Measurements from ENCODE around the gene PDCD6IP.

Gene PDCD6IP

DNA sequence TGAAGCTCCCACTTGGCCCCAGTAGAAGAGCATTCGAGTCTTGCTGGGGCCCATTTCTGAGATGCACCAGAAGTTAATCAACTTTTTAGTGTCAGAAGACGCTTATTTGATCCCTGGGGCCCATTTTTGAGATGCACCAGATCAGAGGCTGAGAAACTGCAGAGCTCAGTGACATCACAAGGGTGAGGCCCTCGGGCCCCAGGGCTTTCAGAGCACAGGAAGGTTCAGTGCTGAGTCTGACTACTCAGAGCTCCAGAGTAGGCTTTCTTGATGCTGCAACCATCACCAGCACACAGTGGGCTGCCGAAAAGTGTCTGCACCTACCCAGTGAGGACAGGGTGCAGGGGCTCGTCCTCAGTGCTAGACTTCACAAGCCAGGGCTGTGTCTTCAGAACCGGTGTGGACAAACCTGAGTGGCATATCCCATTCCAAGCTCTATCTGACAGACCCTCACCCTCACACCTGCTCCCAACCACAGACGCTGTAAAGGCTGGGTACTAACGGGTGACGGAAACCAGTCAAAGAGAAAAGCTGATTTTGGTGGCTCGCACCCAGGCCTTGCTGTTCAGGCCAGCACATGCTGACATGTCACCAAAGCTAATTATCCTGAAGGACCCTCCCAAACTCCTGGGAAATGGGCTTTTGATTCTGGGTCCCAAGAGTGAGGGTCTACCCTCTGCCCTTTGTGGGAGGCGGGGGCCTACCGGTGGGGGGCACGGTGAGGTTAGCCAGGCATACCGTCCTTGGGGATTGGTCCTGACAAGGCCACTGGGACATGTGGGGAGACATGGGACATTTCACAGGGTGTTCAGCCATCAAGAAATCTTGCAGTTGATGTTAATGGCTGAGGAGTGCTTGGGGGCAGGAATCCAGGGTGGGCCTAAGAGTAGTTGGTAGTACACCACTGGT, 83.0 kb downstream of the PDCD6IP start:
- H3K27ac Mint-ChIP-seq = peak overlapping the region; percentile 25
- no peak overlapping the region for H3K4me3 Mint-ChIP-seq
- H3K9me3 Mint-ChIP-seq = no peaks in the 10 kb centered on the region
- CTCF ChIA-PET = interaction anchor here (0.6 to 1.7 kb wide), 2 partner anchors 379 to 802 kb away, joined by 3 to 5 read pairs; no protein-coding TSS in a partner anchor
- peaks cover 2% of the 10 kb centered on the region for H3K4me1 Mint-ChIP-seq
- no peak for DNase-seq
- no peaks in the 10 kb centered on the region for H3K36me3 Mint-ChIP-seq
- peaks cover 4% of the 10 kb centered on the region for H3K27me3 Mint-ChIP-seq

DNA sequence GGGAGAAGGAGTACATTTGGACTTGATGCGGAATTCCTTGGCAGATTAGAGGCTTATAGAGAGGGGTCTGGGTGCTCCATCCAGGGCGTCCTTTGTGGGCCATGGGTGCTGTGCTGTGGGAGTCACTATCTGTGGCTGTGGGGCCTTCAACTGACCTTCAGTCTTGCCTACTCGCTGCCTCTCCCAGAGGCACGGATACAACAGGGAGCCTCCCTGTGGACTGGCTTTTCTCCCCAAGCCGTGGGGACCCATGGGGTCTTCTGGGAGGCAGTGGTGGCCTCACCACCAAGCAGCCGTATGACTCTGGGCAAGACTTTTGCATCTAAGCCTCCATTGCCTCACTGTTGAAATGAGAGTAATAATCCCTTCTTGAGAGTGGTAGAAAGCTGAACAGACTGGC, 83.9 kb downstream of the PDCD6IP start:
- no peak for DNase-seq
- Mint-ChIP-seq H3K27ac (no peak overlapping the region), H3K27me3 (peaks cover 4% of the 10 kb centered on the region), H3K4me1 (peaks cover 2% of the 10 kb centered on the region), H3K36me3 (no peaks in the 10 kb centered on the region), H3K4me3 (no peak overlapping the region), H3K9me3 (no peaks in the 10 kb centered on the region)
- CTCF ChIA-PET = interaction anchor here (0.8 to 2.3 kb wide), 4 partner anchors 15 to 802 kb away, joined by 3 to 32 read pairs (median 4); no protein-coding TSS in a partner anchor

DNA sequence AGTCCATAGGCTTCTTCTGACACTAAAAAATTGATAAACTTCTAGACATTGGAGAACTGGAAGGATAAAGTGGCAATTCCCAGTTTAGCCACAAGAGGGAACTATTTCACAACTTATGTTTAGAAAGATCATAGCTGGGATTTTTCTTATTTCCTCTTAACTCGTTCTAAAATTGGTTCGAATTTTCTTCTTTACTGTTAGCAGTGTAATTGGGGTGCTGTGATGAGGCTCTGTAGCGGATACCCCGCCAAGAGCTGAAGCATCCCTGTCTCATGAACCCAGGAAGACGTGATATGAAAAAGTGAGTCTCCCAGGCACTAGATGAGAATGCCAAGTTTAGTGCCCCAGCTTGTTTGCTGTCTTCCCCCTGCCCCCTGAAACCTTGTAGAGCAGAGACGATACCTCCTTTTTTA, 85.1 kb downstream of the PDCD6IP start:
- Mint-ChIP-seq H3K4me3 (no peak overlapping the region), H3K27ac (no peak overlapping the region)
- no peak for DNase-seq

GRCh38 chr3:33883951-33884561, 85.6 kb downstream of the PDCD6IP start:
- CTCF ChIA-PET = interaction anchor here (0.9 to 2.3 kb wide), 11 partner anchors 9 to 925 kb away, joined by 3 to 32 read pairs (median 4); no protein-coding TSS in a partner anchor
- peaks cover 2% of the 10 kb centered on the region for H3K4me1 Mint-ChIP-seq
- H3K36me3 Mint-ChIP-seq = no peaks in the 10 kb centered on the region
- H3K4me3 Mint-ChIP-seq = no peak overlapping the region
- peaks cover 4% of the 10 kb centered on the region for H3K27me3 Mint-ChIP-seq
- no peaks in the 10 kb centered on the region for H3K9me3 Mint-ChIP-seq
- DNase-seq = no peak
- H3K27ac Mint-ChIP-seq = no peak overlapping the region

More for the DNA sequence above, 85.1 kb downstream of the PDCD6IP start:
- CTCF ChIA-PET = interaction anchor here (0.9 to 2.3 kb wide), 13 partner anchors 9 to 925 kb away, joined by 3 to 32 read pairs (median 3); no protein-coding TSS in a partner anchor
- Mint-ChIP-seq H3K9me3 (no peaks in the 10 kb centered on the region), H3K36me3 (no peaks in the 10 kb centered on the region), H3K4me1 (peaks cover 2% of the 10 kb centered on the region), H3K27me3 (peaks cover 4% of the 10 kb centered on the region)

- Mint-ChIP-seq H3K4me1 (peaks cover 2% of the 10 kb centered on the region), H3K4me3 (no peak overlapping the region), H3K9me3 (no peaks in the 10 kb centered on the region), H3K27ac (no peak overlapping the region), H3K36me3 (no peaks in the 10 kb centered on the region), H3K27me3 (peaks cover 4% of the 10 kb centered on the region)
- no peak for DNase-seq
- CTCF ChIA-PET = interaction anchor here (1.0 to 2.3 kb wide), 3 partner anchors 8 to 800 kb away, joined by 3 to 32 read pairs (median 5); no protein-coding TSS in a partner anchor
These were observed 86.3 kb downstream of the PDCD6IP start for GRCh38 chr3:33884701-33885100.

DNA sequence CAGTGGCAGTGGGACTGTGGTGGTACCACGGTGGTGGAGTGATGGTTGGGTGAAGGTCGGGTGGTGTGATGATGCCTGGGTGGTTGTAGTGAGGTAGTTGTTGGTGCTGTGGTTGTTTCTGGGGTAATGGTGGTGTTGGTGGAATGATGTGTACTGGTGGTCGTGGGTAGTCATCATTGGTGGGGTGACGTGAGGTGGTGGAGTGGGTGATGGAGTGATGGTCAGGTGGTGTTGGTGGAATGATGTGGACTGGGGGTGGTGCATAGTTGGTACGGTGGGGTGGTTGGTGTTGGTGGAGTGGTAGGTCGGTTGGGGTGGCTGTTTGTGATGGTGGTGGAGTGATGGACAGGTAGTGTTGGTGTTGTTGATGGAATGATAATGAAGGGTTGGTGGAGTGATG, 87.1 kb downstream of the PDCD6IP start:
- no peaks in the 10 kb centered on the region for H3K9me3 Mint-ChIP-seq
- DNase-seq = no peak
- no peak overlapping the region for H3K27ac Mint-ChIP-seq
- peaks cover 4% of the 10 kb centered on the region for H3K27me3 Mint-ChIP-seq
- H3K36me3 Mint-ChIP-seq = no peaks in the 10 kb centered on the region
- H3K4me1 Mint-ChIP-seq = peaks cover 2% of the 10 kb centered on the region
- no peak overlapping the region for H3K4me3 Mint-ChIP-seq
- CTCF ChIA-PET = no interaction called here

DNA sequence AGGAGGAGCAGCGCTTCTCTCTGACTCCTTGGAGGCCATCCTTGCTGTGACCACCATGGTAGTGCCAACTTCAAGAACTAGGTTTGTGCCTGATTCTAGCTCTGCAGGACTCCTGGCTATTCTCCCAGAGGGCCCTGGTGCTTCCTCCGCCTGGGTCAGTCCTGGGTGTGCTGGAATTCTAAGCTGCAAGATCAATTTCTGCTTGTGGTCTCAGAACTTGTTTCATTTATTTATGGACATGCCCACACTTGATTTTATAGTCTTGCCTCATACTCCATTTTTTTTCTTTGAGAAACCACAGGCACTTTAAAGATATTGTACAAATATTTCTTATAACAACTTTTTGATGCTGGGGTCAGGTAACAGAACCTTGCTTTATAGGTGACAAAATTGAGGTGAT, 87.6 kb downstream of the PDCD6IP start:
- H3K9me3 Mint-ChIP-seq = no peaks in the 10 kb centered on the region
- H3K27ac Mint-ChIP-seq = no peak overlapping the region
- no peaks in the 10 kb centered on the region for H3K36me3 Mint-ChIP-seq
- CTCF ChIA-PET = no interaction called here
- peaks cover 2% of the 10 kb centered on the region for H3K4me1 Mint-ChIP-seq
- no peak overlapping the region for H3K4me3 Mint-ChIP-seq
- peaks cover 4% of the 10 kb centered on the region for H3K27me3 Mint-ChIP-seq
- no peak for DNase-seq

GRCh38 chr3:33887478-33887877, 89.0 kb downstream of the PDCD6IP start:
- Mint-ChIP-seq H3K27ac (no peak overlapping the region), H3K4me3 (no peak overlapping the region), H3K36me3 (no peaks in the 10 kb centered on the region), H3K9me3 (no peaks in the 10 kb centered on the region), H3K4me1 (peaks cover 2% of the 10 kb centered on the region), H3K27me3 (peaks cover 4% of the 10 kb centered on the region)
- no peak for DNase-seq
- CTCF ChIA-PET = no interaction called here

- no peak for DNase-seq
- no peak overlapping the region for H3K4me3 Mint-ChIP-seq
- CTCF ChIA-PET = no interaction called here
- no peaks in the 10 kb centered on the region for H3K27me3 Mint-ChIP-seq
- no peaks in the 10 kb centered on the region for H3K36me3 Mint-ChIP-seq
- H3K9me3 Mint-ChIP-seq = no peaks in the 10 kb centered on the region
- H3K27ac Mint-ChIP-seq = no peak overlapping the region
- H3K4me1 Mint-ChIP-seq = no peaks in the 10 kb centered on the region
These were observed 91.1 kb downstream of the PDCD6IP start for GRCh38 chr3:33889394-33890039.

GRCh38 chr3:33892655-33893054, 94.2 kb downstream of the PDCD6IP start:
- Mint-ChIP-seq H3K4me3 (no peak overlapping the region), H3K4me1 (no peaks in the 10 kb centered on the region), H3K27ac (no peak overlapping the region), H3K27me3 (no peaks in the 10 kb centered on the region), H3K9me3 (no peaks in the 10 kb centered on the region), H3K36me3 (no peaks in the 10 kb centered on the region)
- no peak for DNase-seq
- CTCF ChIA-PET = interaction anchor here (0.6 kb wide), 1 partner anchor 9 kb away, joined by 3 read pairs; no protein-coding TSS in a partner anchor

GRCh38 chr3:33895658-33896057, 97.2 kb downstream of the PDCD6IP start:
- Mint-ChIP-seq H3K27ac (no peak overlapping the region), H3K4me3 (no peak overlapping the region), H3K9me3 (no peaks in the 10 kb centered on the region), H3K27me3 (peaks cover 4% of the 10 kb centered on the region), H3K36me3 (no peaks in the 10 kb centered on the region), H3K4me1 (no peaks in the 10 kb centered on the region)
- DNase-seq = no peak
- CTCF ChIA-PET = no interaction called here

DNA sequence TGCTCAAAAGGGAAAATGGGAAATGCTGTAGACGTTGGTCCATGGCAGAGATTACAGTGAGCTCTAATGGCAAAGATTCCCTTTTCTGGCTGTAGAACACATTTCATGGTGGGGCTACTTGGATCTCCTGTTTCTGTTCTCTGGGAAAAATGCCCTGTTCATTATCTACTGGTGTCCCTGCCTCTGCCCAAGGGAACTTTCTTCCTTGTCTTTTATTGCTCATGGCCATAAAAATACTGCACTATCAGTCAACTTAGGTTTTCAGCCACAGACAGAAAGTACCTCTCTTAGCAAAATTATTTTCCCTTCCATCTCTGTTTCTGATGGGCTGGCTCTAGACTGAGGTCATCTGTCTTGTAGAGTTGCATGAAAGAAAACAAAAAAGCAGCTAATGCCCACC, 98.9 kb downstream of the PDCD6IP start:
- H3K27me3 Mint-ChIP-seq = peaks cover 4% of the 10 kb centered on the region
- no peaks in the 10 kb centered on the region for H3K36me3 Mint-ChIP-seq
- H3K4me3 Mint-ChIP-seq = no peak overlapping the region
- no peaks in the 10 kb centered on the region for H3K4me1 Mint-ChIP-seq
- H3K27ac Mint-ChIP-seq = no peak overlapping the region
- CTCF ChIA-PET = interaction anchor here (1.3 kb wide), 1 partner anchor 14 kb away, joined by 4 read pairs; no protein-coding TSS in a partner anchor
- DNase-seq = no peak
- H3K9me3 Mint-ChIP-seq = no peaks in the 10 kb centered on the region

DNA sequence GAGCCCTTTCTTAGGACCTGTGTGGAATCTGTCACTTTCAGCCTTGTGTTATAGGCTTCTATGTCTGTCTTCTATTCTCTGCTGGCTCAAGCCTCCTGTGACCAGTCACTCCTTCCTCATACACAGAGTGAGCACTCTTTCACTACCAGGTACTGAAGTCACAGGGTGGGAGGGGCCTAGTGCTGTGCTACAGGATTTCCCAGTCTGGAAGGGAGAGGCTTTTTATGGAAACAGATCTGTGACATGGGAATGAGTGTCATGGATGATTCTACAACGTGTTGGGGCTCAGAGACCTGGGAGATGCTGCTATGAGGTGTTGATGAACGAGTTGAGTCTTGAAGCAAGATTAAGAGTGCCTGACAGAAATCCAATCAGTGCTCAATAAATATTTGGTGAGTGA, 100.5 kb downstream of the PDCD6IP start:
- DNase-seq = no peak
- H3K9me3 Mint-ChIP-seq = no peaks in the 10 kb centered on the region
- CTCF ChIA-PET = no interaction called here
- H3K27ac Mint-ChIP-seq = no peak overlapping the region
- no peaks in the 10 kb centered on the region for H3K36me3 Mint-ChIP-seq
- no peaks in the 10 kb centered on the region for H3K4me1 Mint-ChIP-seq
- H3K4me3 Mint-ChIP-seq = no peak overlapping the region
- peaks cover 4% of the 10 kb centered on the region for H3K27me3 Mint-ChIP-seq

DNA sequence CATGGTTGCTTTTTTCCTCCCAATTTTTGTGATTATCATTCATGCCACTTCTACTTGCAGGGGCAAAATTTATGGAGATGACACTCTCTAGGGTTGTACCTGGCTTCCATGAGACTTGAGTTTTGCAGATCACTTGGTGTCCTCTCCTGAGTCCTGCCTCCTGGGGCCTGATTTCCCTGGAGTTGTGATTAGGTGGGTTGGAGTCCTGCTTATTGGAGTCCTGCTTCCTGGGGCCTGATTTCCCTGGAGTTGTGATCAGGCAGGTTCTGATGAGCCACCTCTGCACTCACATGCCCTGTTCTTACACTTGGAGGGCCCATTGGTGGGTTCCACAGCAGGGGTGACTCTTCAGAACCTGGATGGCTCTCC, 102.0 kb downstream of the PDCD6IP start:
- no peaks in the 10 kb centered on the region for H3K4me1 Mint-ChIP-seq
- H3K27me3 Mint-ChIP-seq = peaks cover 4% of the 10 kb centered on the region
- no peaks in the 10 kb centered on the region for H3K36me3 Mint-ChIP-seq
- CTCF ChIA-PET = no interaction called here
- no peak for DNase-seq
- H3K4me3 Mint-ChIP-seq = no peak overlapping the region
- H3K27ac Mint-ChIP-seq = no peak overlapping the region
- no peaks in the 10 kb centered on the region for H3K9me3 Mint-ChIP-seq
